ENCODE data around the gene FAM107A. TPM values are rescaled to one million over a fixed set of nuclear protein-coding genes. Genes with fewer than 3 reads are reported as not detected.
A peak's percentile ranks its signal among the peaks of the same experiment; 100 is the strongest.

FAM107A gene
- total RNA-seq, 1 experiment from 2014 or later = not detected

GRCh38 chr3:58564456-58565160 lies 12.6 kb downstream of the FAM107A start:
- TF ChIP-seq CBX3 (IDR thresholded peaks at IDR 0.05; ENCODE audit: low read depth) (no peak), REST (IDR thresholded peaks at IDR 0.05; ENCODE audit: low read depth) (no peak), POLR2A (IDR thresholded peaks at IDR 0.05; ENCODE audit: borderline replicate concordance, extremely low read depth, insufficient read depth, insufficient read length) (no peak)
- CTCF ChIA-PET = no interaction called here
- Histone ChIP-seq H3K79me2 (ENCODE audit: insufficient read depth, low read length) (no peaks in the 10 kb centered on the region), H3K4me1 (ENCODE audit: control insufficient read depth in 1 of 2, insufficient read depth in 2 of 2, low read length in 2 of 2) (peaks cover 0 to 28% of the 10 kb centered on the region in 2 experiments; a peak in 3 of 4 replicates), H3K9me2 (ENCODE audit: insufficient read depth) (no peaks in the 10 kb centered on the region), H3K4me2 (ENCODE audit: low read length) (peak overlapping the region; percentile 28), H3K4me3 (replicated peaks in 1 of 2; ENCODE audit: low read depth in 1 of 2, low read length in 2 of 2) (no peak overlapping the region), H3K9me3 (ENCODE audit: control insufficient read depth in 1 of 2, insufficient read depth in 1 of 2, low read depth in 1 of 2, low read length in 2 of 2) (no peaks in the 10 kb centered on the region), H3K9ac (ENCODE audit: low read length) (no peak overlapping the region), H4K20me1 (ENCODE audit: insufficient read depth) (no peaks in the 10 kb centered on the region), H3K27me3 (ENCODE audit: insufficient read depth, low read length) (no peaks in the 10 kb centered on the region), H2AFZ (ENCODE audit: low read depth, low read length, poor library complexity, severe bottlenecking) (peak overlapping the region; percentile 6), H3K27ac (ENCODE audit: low read depth, low read length) (no peak overlapping the region), H3K36me3 (ENCODE audit: control insufficient read depth in 1 of 2, insufficient read depth in 2 of 2, low read length in 2 of 2) (no peaks in the 10 kb centered on the region)
- POLR2A ChIA-PET = no interaction called here
- RAD21 ChIA-PET (ENCODE audit: low non-redundant PET in 1 of 2, low total read pairs in 2 of 2, uncharacterized antibody in 2 of 2, unreplicated experiment in 2 of 2) = interaction anchor here in 1 of 2 experiments (0.6 kb wide), 1 partner anchor 205 kb away, joined by 4 read pairs; no protein-coding TSS in a partner anchor
- intact Hi-C loops (cut with micrococcal nuclease) = no loop called here
- ATAC-seq = no peak
- DNase-seq (ENCODE audit: low read depth, low spot score) = no peak
- BruUV-seq (replicated peaks) = no TSS peak

- Histone ChIP-seq H3K4me1 (ENCODE audit: control insufficient read depth in 1 of 2, insufficient read depth in 2 of 2, low read length in 2 of 2) (peaks cover 0 to 28% of the 10 kb centered on the region in 2 experiments; a peak in 3 of 4 replicates), H3K27me3 (ENCODE audit: insufficient read depth, low read length) (no peaks in the 10 kb centered on the region), H3K9me3 (ENCODE audit: control insufficient read depth in 1 of 2, insufficient read depth in 1 of 2, low read depth in 1 of 2, low read length in 2 of 2) (no peaks in the 10 kb centered on the region), H2AFZ (ENCODE audit: low read depth, low read length, poor library complexity, severe bottlenecking) (no peak overlapping the region), H3K27ac (ENCODE audit: low read depth, low read length) (no peak overlapping the region), H3K4me2 (ENCODE audit: low read length) (peak overlapping the region; percentile 28; the same call in 1 of the 2 replicates), H3K36me3 (ENCODE audit: control insufficient read depth in 1 of 2, insufficient read depth in 2 of 2, low read length in 2 of 2) (no peaks in the 10 kb centered on the region), H3K9ac (ENCODE audit: low read length) (no peak overlapping the region), H3K4me3 (replicated peaks in 1 of 2; ENCODE audit: low read depth in 1 of 2, low read length in 2 of 2) (no peak overlapping the region), H3K79me2 (ENCODE audit: insufficient read depth, low read length) (no peaks in the 10 kb centered on the region), H4K20me1 (ENCODE audit: insufficient read depth) (no peaks in the 10 kb centered on the region), H3K9me2 (ENCODE audit: insufficient read depth) (no peaks in the 10 kb centered on the region)
- BruUV-seq (replicated peaks) = no TSS peak
- RAD21 ChIA-PET (ENCODE audit: low non-redundant PET in 1 of 2, low total read pairs in 2 of 2, uncharacterized antibody in 2 of 2, unreplicated experiment in 2 of 2) = interaction anchor here in 1 of 2 experiments (0.6 kb wide), 1 partner anchor 205 kb away, joined by 4 read pairs; no protein-coding TSS in a partner anchor
- POLR2A ChIA-PET = no interaction called here
- DNase-seq (ENCODE audit: low read depth, low spot score) = no peak
- TF ChIP-seq EZH2 (IDR thresholded peaks at IDR 0.05) (no peak), MAX (IDR thresholded peaks at IDR 0.05) (no peak), CEBPB (IDR thresholded peaks at IDR 0.05; ENCODE audit: low read depth) (no peak), SP1 (IDR thresholded peaks at IDR 0.05; ENCODE audit: low read depth) (no peak)
- no peak for ATAC-seq
- CTCF ChIA-PET = no interaction called here
- intact Hi-C loops (cut with micrococcal nuclease) = no loop called here
Observed at GRCh38 chr3:58564054-58564453, 13.1 kb downstream of the FAM107A start.
